DOHH2 (cell line): ENCODE data around the gene PTGIS.

Source experiments
- H3F3A ChIP-seq: fragments of 200-600 bp; sonication (generic), shearing (Covaris generic); 2 replicates; pipeline ENCODE4 v1.6.0; 2016; ENCODE audit warnings: antibody characterized with exemption, mild to moderate bottlenecking; ENCODE audit not compliant: control insufficient read depth, insufficient read depth
- H3K27ac ChIP-seq: fragments of 200-600 bp; sonication (generic); 2 replicates; pipeline ENCODE4 v1.5.1; 2014; ENCODE audit warnings: low read depth, mild to moderate bottlenecking, low read length, moderate library complexity
- H3K27me3 ChIP-seq: fragments of 200-600 bp; sonication (generic); 2 replicates; pipeline ENCODE4 v1.6.1; 2014; ENCODE audit warnings: mild to moderate bottlenecking, low read length, mixed read lengths; ENCODE audit not compliant: control insufficient read depth
- H3K36me3 ChIP-seq: fragments of 200-600 bp; sonication (generic); 2 replicates; pipeline ENCODE4 v1.6.1; 2014; ENCODE audit warnings: mild to moderate bottlenecking, low read length, moderate library complexity, mixed read lengths; ENCODE audit not compliant: control insufficient read depth
- H3K4me1 ChIP-seq: fragments of 200-600 bp; sonication (generic); 2 replicates; pipeline ENCODE4 v1.6.1; 2014; ENCODE audit warnings: mild to moderate bottlenecking, low read length, mixed read lengths; ENCODE audit not compliant: control insufficient read depth
- H3K4me2 ChIP-seq: fragments of 200-600 bp; sonication (generic); 2 replicates; pipeline ENCODE4 v1.6.0; 2014; ENCODE audit warnings: mild to moderate bottlenecking, low read length, moderate library complexity
- H3K4me3 ChIP-seq: fragments of 200-600 bp; sonication (generic); 2 replicates; pipeline ENCODE4 v1.5.1; 2014; ENCODE audit warnings: mild to moderate bottlenecking, low read length, mixed read lengths
- H3K79me2 ChIP-seq: fragments of 200-600 bp; sonication (generic); 2 replicates; pipeline ENCODE4 v1.6.1; 2014; ENCODE audit warnings: mild to moderate bottlenecking, low read length, mixed read lengths; ENCODE audit not compliant: control insufficient read depth
- H3K9me2 ChIP-seq: fragments of 200-600 bp; sonication (generic); replicated peaks from 2 replicates; pipeline ENCODE4 v1.6.1; 2014; ENCODE audit warnings: mild to moderate bottlenecking, low read length, mixed read lengths; ENCODE audit not compliant: control insufficient read depth
- H3K9me3 ChIP-seq: fragments of 200-600 bp; sonication (generic); 2 replicates; pipeline ENCODE4 v1.6.1; 2014; ENCODE audit warnings: antibody characterized with exemption, low read length, mixed read lengths; ENCODE audit not compliant: control insufficient read depth, insufficient read depth
- H4K20me1 ChIP-seq: fragments of 200-600 bp; sonication (generic); 2 replicates; pipeline ENCODE4 v1.6.0; 2014; ENCODE audit warnings: low read depth, mild to moderate bottlenecking, antibody characterized with exemption, low read length, moderate library complexity; ENCODE audit not compliant: control insufficient read depth, insufficient read depth
- EZH2phosphoT487 ChIP-seq: fragments of 200-600 bp; sonication (generic); IDR thresholded peaks from 2 replicates; pipeline ENCODE4 v1.6.1; 2017; ENCODE audit warnings: borderline replicate concordance, mild to moderate bottlenecking, antibody characterized with exemption, low read length, moderate library complexity, mixed read lengths
- TF ChIP-seq, protein P1 (sequence below): fragments of 200-600 bp; sonication (generic); IDR thresholded peaks from one replicate; pipeline ENCODE4 v1.5.1; 2014; ENCODE audit warnings: antibody characterized with exemption, mild to moderate bottlenecking, low read depth, low read length; ENCODE audit not compliant: poor library complexity, severe bottlenecking

PTGIS gene

DNA sequence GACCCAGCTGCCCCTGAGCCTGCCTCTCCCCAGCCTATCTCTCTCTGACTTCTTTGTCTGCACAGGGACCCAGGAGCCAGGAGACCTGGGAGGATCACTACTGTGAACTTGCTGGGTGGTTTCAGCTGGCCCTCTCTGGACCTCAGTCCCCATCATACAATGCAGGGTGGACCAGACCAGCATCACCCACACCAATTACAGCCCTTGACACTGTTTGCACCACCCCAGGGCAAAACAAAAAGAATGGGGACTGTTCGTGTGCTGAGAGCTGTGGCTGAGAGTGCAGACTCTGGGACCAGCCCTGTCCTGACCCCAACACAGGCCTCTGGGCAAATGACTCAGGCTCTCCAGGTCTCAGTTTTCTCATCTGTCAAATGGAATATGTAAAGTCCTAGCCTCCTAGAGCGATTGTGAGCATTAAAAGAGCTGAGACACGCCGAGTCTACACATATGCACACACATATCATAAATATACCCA, 25.4 kb downstream of the PTGIS start:
- no peaks in the 10 kb centered on the region for H3K9me2 ChIP-seq
- no peak overlapping the region for H3K27ac ChIP-seq
- H3K4me1 ChIP-seq, result no peaks in the 10 kb centered on the region
- no peaks in the 10 kb centered on the region for H3K79me2 ChIP-seq
- no peaks in the 10 kb centered on the region for H3K36me3 ChIP-seq
- H3K27me3 ChIP-seq, result no peaks in the 10 kb centered on the region
- H3K9me3 ChIP-seq, result peaks cover 8% of the 10 kb centered on the region
- H3K4me3 ChIP-seq, result no peak overlapping the region
- no peak overlapping the region for H3K4me2 ChIP-seq
- H4K20me1 ChIP-seq, result no peaks in the 10 kb centered on the region
- TF ChIP-seq EZH2phosphoT487, result no peak
- TF ChIP-seq, protein P1, sequence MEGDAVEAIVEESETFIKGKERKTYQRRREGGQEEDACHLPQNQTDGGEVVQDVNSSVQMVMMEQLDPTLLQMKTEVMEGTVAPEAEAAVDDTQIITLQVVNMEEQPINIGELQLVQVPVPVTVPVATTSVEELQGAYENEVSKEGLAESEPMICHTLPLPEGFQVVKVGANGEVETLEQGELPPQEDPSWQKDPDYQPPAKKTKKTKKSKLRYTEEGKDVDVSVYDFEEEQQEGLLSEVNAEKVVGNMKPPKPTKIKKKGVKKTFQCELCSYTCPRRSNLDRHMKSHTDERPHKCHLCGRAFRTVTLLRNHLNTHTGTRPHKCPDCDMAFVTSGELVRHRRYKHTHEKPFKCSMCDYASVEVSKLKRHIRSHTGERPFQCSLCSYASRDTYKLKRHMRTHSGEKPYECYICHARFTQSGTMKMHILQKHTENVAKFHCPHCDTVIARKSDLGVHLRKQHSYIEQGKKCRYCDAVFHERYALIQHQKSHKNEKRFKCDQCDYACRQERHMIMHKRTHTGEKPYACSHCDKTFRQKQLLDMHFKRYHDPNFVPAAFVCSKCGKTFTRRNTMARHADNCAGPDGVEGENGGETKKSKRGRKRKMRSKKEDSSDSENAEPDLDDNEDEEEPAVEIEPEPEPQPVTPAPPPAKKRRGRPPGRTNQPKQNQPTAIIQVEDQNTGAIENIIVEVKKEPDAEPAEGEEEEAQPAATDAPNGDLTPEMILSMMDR, result no peak
- no peaks in the 10 kb centered on the region for H3F3A ChIP-seq

DNA sequence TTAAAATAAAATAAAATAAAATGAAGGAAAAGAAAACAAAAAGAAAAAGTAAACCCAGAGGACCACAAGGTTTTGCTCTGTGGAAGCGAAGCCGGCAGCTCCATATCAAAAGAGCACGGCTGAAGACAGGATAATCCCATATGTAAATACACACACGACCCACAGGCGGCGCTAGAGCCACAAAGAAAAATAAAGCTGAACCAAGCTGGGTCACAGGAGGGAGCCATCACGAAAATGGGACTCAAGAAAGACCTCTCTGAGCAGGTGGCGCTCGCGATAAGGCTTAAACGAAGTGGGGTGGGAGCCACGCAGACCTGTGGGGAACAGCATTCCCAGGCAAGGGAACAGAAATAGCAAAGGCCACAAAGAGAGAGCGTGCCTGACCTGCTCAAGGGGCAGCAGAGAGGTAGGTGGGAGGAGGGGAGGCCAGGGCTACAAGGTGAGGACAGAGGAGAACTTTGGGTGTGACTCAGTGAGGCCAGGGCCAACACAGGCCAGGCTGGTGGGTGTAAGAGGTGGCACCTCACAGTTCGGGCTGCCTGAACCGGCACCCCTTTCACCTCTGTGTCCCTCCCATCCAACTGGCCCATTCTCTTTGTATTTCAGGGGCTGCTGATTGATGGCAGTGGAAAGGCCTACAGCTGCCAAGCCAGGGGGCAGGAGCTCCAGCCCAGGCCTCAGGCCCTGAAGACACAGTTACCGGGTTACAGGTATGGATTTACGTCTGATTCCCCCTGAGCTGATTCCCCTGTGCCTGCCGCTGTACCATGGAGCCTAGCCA, 26.0 kb downstream of the PTGIS start:
- H3K36me3 ChIP-seq, result no peaks in the 10 kb centered on the region
- H3K27ac ChIP-seq, result no peak overlapping the region
- no peaks in the 10 kb centered on the region for H3K27me3 ChIP-seq
- H3K79me2 ChIP-seq, result no peaks in the 10 kb centered on the region
- H3K4me3 ChIP-seq, result no peak overlapping the region
- no peaks in the 10 kb centered on the region for H3F3A ChIP-seq
- H3K9me2 ChIP-seq, result no peaks in the 10 kb centered on the region
- H3K9me3 ChIP-seq, result peaks cover 8% of the 10 kb centered on the region
- TF ChIP-seq EZH2phosphoT487, result no peak
- TF ChIP-seq, protein P1, result peak; percentile 90
- H3K4me1 ChIP-seq, result no peaks in the 10 kb centered on the region
- H3K4me2 ChIP-seq, result no peak overlapping the region; the same call in 1 of the 2 replicates
- H4K20me1 ChIP-seq, result no peaks in the 10 kb centered on the region

DNA sequence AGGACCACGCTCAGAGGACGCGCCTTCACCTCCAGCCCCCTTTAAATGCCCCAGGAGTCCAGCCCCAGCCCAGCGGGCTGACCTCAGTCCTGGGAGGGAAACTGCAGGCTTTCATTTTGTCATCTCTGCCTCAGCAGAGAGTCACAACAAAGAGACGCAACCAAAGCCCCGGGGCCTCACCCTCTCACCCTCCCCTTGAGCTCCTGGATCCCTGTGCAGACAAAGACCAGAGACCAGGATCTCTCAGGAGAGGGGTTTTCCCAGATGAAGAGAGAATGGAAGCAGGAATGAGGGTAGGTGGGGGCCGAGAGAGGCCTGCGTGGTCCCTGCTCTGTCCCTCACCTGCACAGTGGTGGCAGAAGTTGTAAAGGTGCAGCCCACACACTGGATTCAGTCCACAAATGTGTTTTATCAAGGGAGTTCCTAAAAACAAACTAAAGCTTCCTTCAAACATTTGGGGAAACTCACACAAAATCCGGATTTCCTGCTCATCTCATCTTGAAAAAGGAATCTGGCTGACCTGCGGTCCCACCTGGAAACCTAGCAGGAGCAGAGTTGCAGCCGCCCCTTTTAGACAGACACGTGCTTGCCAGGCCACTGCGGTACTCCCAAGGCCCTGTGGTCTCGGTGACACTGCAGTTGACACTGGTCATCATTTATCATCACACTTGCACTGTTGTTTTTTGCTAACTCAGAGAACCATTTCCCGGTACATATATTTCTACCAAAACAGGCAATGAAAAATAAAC, 27.1 kb downstream of the PTGIS start:
- no peaks in the 10 kb centered on the region for H3K36me3 ChIP-seq
- no peak for TF ChIP-seq EZH2phosphoT487
- TF ChIP-seq, protein P1, result no peak
- no peak overlapping the region for H3K27ac ChIP-seq
- H3F3A ChIP-seq, result no peaks in the 10 kb centered on the region
- peaks cover under 1% of the 10 kb centered on the region; the same call in 1 of the 2 replicates for H3K27me3 ChIP-seq
- H3K4me3 ChIP-seq, result no peak overlapping the region
- H3K4me1 ChIP-seq, result no peaks in the 10 kb centered on the region
- H3K9me2 ChIP-seq, result no peaks in the 10 kb centered on the region
- no peak overlapping the region for H3K4me2 ChIP-seq
- no peaks in the 10 kb centered on the region for H3K79me2 ChIP-seq
- H3K9me3 ChIP-seq, result peaks cover 7% of the 10 kb centered on the region
- H4K20me1 ChIP-seq, result no peaks in the 10 kb centered on the region
